H1 (cell line): ENCODE measurements around the gene HYDIN. TPM values are rescaled to one million over a fixed set of nuclear protein-coding genes. Genes with fewer than 3 reads are reported as not detected.

Experiments
- CTCF ChIA-PET: fragments of 300-600 bp; sonication (Branson Sonifier 250); formaldehyde crosslinking; loops from one replicate; lab custom pipeline; 2021; ENCODE audit not compliant: partially characterized antibody; lab: Charles Lee
- POLR2A ChIA-PET: fragments of 300-600 bp; sonication (Branson Sonifier 250); formaldehyde crosslinking; loops from one replicate; lab custom pipeline; 2021; ENCODE audit warnings: inconsistent platforms; ENCODE audit not compliant: partially characterized antibody; lab: Charles Lee
- DNase-seq, 2 experiments: peaks; one replicate each; pipeline versions ENCODE4 v3.0.0 to v3.0.0-alpha.2; 2010 to 2022; ENCODE audit warnings: low spot score in 2 of 2, low read depth in 1 of 2, mixed read lengths in 1 of 2
- FAIRE-seq: peaks from 2 replicates; lab custom pipeline; 2011; peaks lifted over from hg19 to GRCh38; lab: Jason Lieb, UNC
- H2AFZ ChIP-seq: 2 replicates; pipeline ENCODE4 v1.8.1; 2012; ENCODE audit warnings: low read length, inconsistent platforms
- H2AK5ac ChIP-seq: 2 replicates; pipeline ENCODE4 v1.6.1; 2013; ENCODE audit warnings: low read depth, low read length
- H2BK120ac ChIP-seq: replicated peaks from 2 replicates; pipeline ENCODE3; 2013; ENCODE audit warnings: low read depth, low read length, inconsistent platforms
- H2BK12ac ChIP-seq: 2 replicates; pipeline ENCODE4 v1.6.1; 2013; ENCODE audit warnings: low read depth, low read length
- H2BK15ac ChIP-seq: 2 replicates; pipeline ENCODE4 v1.6.1; 2013; ENCODE audit warnings: low read length
- H2BK20ac ChIP-seq: 2 replicates; pipeline ENCODE4 v1.6.1; 2013; ENCODE audit warnings: low read length
- H2BK5ac ChIP-seq: 2 replicates; pipeline ENCODE4 v1.6.1; 2013; ENCODE audit warnings: low read depth, low read length
- H3K14ac ChIP-seq: 2 replicates; pipeline ENCODE4 v1.6.1; 2013; ENCODE audit warnings: inconsistent platforms; ENCODE audit not compliant: insufficient read length
- H3K18ac ChIP-seq: 2 replicates; pipeline ENCODE4 v1.6.1; 2013; ENCODE audit warnings: low read length; ENCODE audit errors: extremely low read depth
- H3K23ac ChIP-seq: 2 replicates; pipeline ENCODE4 v1.6.1; 2013; ENCODE audit warnings: inconsistent platforms; ENCODE audit not compliant: insufficient read length
- H3K23me2 ChIP-seq: 2 replicates; pipeline ENCODE4 v1.6.1; 2013; ENCODE audit warnings: low read depth, low read length
- H3K27ac ChIP-seq: 2 replicates; pipeline ENCODE4 v1.6.1; 2011; ENCODE audit warnings: low read depth, low read length, inconsistent platforms
- H3K27me3 ChIP-seq, 4 experiments: replicated peaks in 1 of 4; 1 replicate in 1 of 4; 2 replicates in 3 of 4; pipeline versions ENCODE4 v1.6.1 to v1.8.1; 2011 to 2013; ENCODE audit warnings: low read length in 3 of 4, mild to moderate bottlenecking in 3 of 4, inconsistent platforms in 2 of 4, mixed read lengths in 2 of 4, moderate library complexity in 1 of 4; ENCODE audit not compliant: control insufficient read depth in 3 of 4, insufficient read depth in 3 of 4; ENCODE audit errors: extremely low read depth in 1 of 4
- H3K36me3 ChIP-seq, 4 experiments: 2 replicates each; pipeline versions ENCODE4 v1.6.1 to v1.8.1; 2011 to 2013; ENCODE audit warnings: mild to moderate bottlenecking in 4 of 4, low read length in 3 of 4, moderate library complexity in 2 of 4, control low read depth in 1 of 4, inconsistent platforms in 1 of 4; ENCODE audit not compliant: insufficient read depth in 4 of 4, control insufficient read depth in 2 of 4
- H3K4ac ChIP-seq: replicated peaks from 2 replicates; pipeline ENCODE3; 2013; ENCODE audit warnings: low read length, low read depth, mixed read lengths, inconsistent platforms; ENCODE audit not compliant: insufficient read length
- H3K4me1 ChIP-seq, 4 experiments: replicated peaks in 1 of 4; 1 replicate in 1 of 4; 2 replicates in 3 of 4; pipeline versions ENCODE4 v1.6.1 to v1.8.1; 2011 to 2013; ENCODE audit warnings: low read length in 3 of 4, inconsistent platforms in 2 of 4, mixed read lengths in 1 of 4; ENCODE audit not compliant: insufficient read depth in 4 of 4, control insufficient read depth in 3 of 4
- H3K4me2 ChIP-seq, 2 experiments: 2 replicates each; pipeline versions ENCODE4 v1.6.1 to v1.8.1; 2011 to 2013; ENCODE audit warnings: low read depth in 2 of 2, low read length in 2 of 2, control low read depth in 1 of 2, inconsistent platforms in 1 of 2, mild to moderate bottlenecking in 1 of 2; ENCODE audit not compliant: insufficient read depth in 1 of 2
- H3K4me3 ChIP-seq, 4 experiments: fragments of 200-600, 300-600 bp in 1 of 4; sonication (generic), shearing (Covaris generic), sonication (Bioruptor Twin) in 1 of 4; 2 replicates each; pipeline versions ENCODE4 v1.5.1 to v1.8.1; 2011 to 2016; ENCODE audit warnings: low read length in 4 of 4, low read depth in 3 of 4, control low read depth in 2 of 4, inconsistent platforms in 2 of 4, mild to moderate bottlenecking in 2 of 4, mixed read lengths in 1 of 4, moderate library complexity in 1 of 4; ENCODE audit not compliant: insufficient read depth in 2 of 4; ENCODE audit errors: extremely low read depth in 1 of 4
- H3K56ac ChIP-seq: replicated peaks from 2 replicates; pipeline ENCODE3; 2013; ENCODE audit warnings: low read depth, mild to moderate bottlenecking, mixed read lengths, low read length, inconsistent platforms; ENCODE audit not compliant: insufficient read length
- H3K79me1 ChIP-seq: 2 replicates; pipeline ENCODE4 v1.6.1; 2013; ENCODE audit warnings: low read depth, low read length, control low read depth
- H3K79me2 ChIP-seq, 2 experiments: 2 replicates each; pipeline versions ENCODE4 v1.6.1 to v1.8.1; 2012 to 2013; ENCODE audit warnings: low read length in 2 of 2, mild to moderate bottlenecking in 2 of 2, inconsistent platforms in 1 of 2; ENCODE audit not compliant: insufficient read depth in 2 of 2, control insufficient read depth in 1 of 2
- H3K9ac ChIP-seq, 4 experiments: replicated peaks in 1 of 4; 1 replicate in 1 of 4; 2 replicates in 3 of 4; pipeline versions ENCODE4 v1.6.1 to v1.8.1; 2011 to 2013; ENCODE audit warnings: low read depth in 3 of 4, low read length in 3 of 4, control low read depth in 2 of 4, mild to moderate bottlenecking in 2 of 4, moderate library complexity in 2 of 4, inconsistent platforms in 1 of 4; ENCODE audit errors: extremely low read depth in 1 of 4
- H3K9me3 ChIP-seq, 2 experiments: 2 replicates each; pipeline versions ENCODE4 v1.6.1 to v1.8.1; 2012 to 2013; ENCODE audit warnings: mild to moderate bottlenecking in 2 of 2, moderate library complexity in 2 of 2, control low read depth in 1 of 2, inconsistent platforms in 1 of 2, low read depth in 1 of 2, low read length in 1 of 2, mixed read lengths in 1 of 2; ENCODE audit not compliant: insufficient read depth in 2 of 2
- H4K20me1 ChIP-seq, 2 experiments: replicated peaks in 1 of 2; 2 replicates each; pipeline versions ENCODE3 to v1.8.1; 2011 to 2013; ENCODE audit warnings: inconsistent platforms in 2 of 2, low read length in 2 of 2, mild to moderate bottlenecking in 1 of 2; ENCODE audit not compliant: insufficient read depth in 2 of 2, control insufficient read depth in 1 of 2
- H4K5ac ChIP-seq: 2 replicates; pipeline ENCODE4 v1.6.1; 2013; ENCODE audit warnings: low read length, low read depth, mixed read lengths, inconsistent platforms; ENCODE audit not compliant: insufficient read length
- H4K8ac ChIP-seq: 2 replicates; pipeline ENCODE4 v1.8.0; 2013; ENCODE audit warnings: mild to moderate bottlenecking, moderate library complexity, low read length, inconsistent platforms; ENCODE audit not compliant: insufficient read depth; ENCODE audit errors: extremely low read depth
- H4K91ac ChIP-seq: replicated peaks from 2 replicates; pipeline ENCODE3; 2013; ENCODE audit warnings: low read length, mixed read lengths, inconsistent platforms; ENCODE audit not compliant: insufficient read length
- CBX5 ChIP-seq: fragments of 300-800, 300-1000 bp; sonication (generic); IDR thresholded peaks from 2 replicates; pipeline ENCODE4 v1.7.1; 2016; ENCODE audit warnings: antibody characterized with exemption, low read length, low read depth
- HDAC2 ChIP-seq, 2 experiments: fragments of 300-600 bp in 1 of 2; sonication (generic) in 1 of 2; IDR thresholded peaks; 2 replicates each; pipeline ENCODE4 v1.6.1; 2011 to 2012; ENCODE audit warnings: low read depth in 2 of 2, low read length in 2 of 2, mild to moderate bottlenecking in 2 of 2, moderate library complexity in 2 of 2, borderline replicate concordance in 1 of 2, inconsistent platforms in 1 of 2
- POLR2AphosphoS5 ChIP-seq: IDR thresholded peaks from 2 replicates; pipeline ENCODE4 v1.6.1; 2011; ENCODE audit warnings: low read depth, low read length
- ZNF274 ChIP-seq: IDR thresholded peaks from 2 replicates; pipeline ENCODE4 v1.7.0; 2012; ENCODE audit warnings: low read length, borderline replicate concordance; ENCODE audit errors: extremely low read depth
- whole genome bisulfite sequencing, 2 experiments: shearing (Covaris generic) in 1 of 2; methylation state at CpG; one replicate each; pipeline versions ENCODE4 v1.1.6 to v1.1.7; 2013 to 2015; ENCODE audit warnings: low lambda C conversion rate in 2 of 2, mixed read lengths in 2 of 2, inconsistent platforms in 1 of 2, low coverage in 1 of 2, missing lambda C conversion rate in 1 of 2; ENCODE audit not compliant: insufficient replicate concordance in 2 of 2, insufficient coverage in 1 of 2, insufficient read length in 1 of 2; ENCODE audit errors: extremely low coverage in 1 of 2, missing lambda C conversion rate in 1 of 2; 5-methylcytosine and 5-hydroxymethylcytosine counted together
- polyA plus RNA-seq, 7 experiments: library from polyadenylated mRNA; depleted of rRNA in 3 of 7; stranded (reverse) in 5 of 7; unstranded in 2 of 7; fragments of >200 nt in 5 of 7; fragments of 200-250 nt in 2 of 7; gene quantifications; 1 replicate in 5 of 7; 2 replicates in 1 of 7; 4 replicates in 1 of 7; pipeline versions ENCODE4 v1.2.1 to v1.2.3, GENCODE V29; 2011 to 2013; ENCODE audit warnings: missing spikeins in 2 of 7, mixed read lengths in 2 of 7
- total RNA-seq: library from RNA; stranded (reverse); fragmentation: NEBNext Ultra II Directional; extraction: Animal tissue kit (Norgen Biotek cat#: 25700); gene quantifications from 2 replicates; pipeline ENCODE4 v1.2.1, GENCODE V29; 2021
- TF ChIP-seq, protein P1 (sequence below): IDR thresholded peaks from 2 replicates; pipeline ENCODE4 v1.6.1; 2012; ENCODE audit warnings: inconsistent platforms

HYDIN gene
- total and polyA plus RNA-seq, 2 of the 8 experiments (the other 6 are each of a cell fraction or from before 2014, with no cell fraction given), result 1.1 to 1.8 TPM

DNA sequence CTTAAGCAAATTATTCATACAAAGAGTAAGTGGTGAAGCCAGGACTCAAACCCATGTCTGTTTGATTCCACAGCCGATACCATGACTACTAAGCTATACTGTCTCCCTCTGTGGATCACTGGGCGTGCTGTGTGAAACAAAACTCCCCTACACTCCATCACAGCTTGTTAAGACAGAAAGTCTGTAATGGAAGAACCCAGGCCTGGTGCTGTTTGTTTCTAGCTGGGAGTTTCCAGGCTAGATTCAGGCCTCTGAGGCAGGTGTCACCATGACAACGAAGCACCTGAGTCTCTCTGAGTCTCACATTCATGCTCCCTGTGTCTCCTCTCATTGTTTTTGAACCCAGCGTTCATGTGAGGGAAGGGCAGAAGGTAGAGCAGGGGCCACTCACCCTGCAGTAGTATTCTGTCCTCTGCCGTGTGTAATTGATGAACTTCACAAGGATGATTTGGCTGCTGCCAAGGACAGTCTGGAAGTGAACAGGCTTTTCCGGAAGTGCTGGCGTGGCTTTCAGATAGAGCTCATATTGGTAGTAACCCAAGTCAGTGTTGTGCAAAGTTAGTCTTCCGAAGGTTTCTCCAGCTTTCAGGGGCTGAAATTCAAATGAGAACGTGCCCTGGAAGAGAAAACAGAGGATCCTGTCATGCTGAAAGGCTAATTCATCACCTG lies 421.0 kb downstream of the HYDIN start:
- no peaks in the 10 kb centered on the region for H3K23me2 ChIP-seq
- WGBS, 2 experiments, result 79% methylated on average over 9 of the region's 9 CpGs; no CpG with 5 or more reads in 1 of the 2 experiments
- H2BK120ac ChIP-seq, result no peak overlapping the region
- no peaks in the 10 kb centered on the region for H3K79me2 ChIP-seq
- H3K23ac ChIP-seq, result no peak overlapping the region
- H4K5ac ChIP-seq, result no peak overlapping the region
- no peak overlapping the region for H3K14ac ChIP-seq
- H2BK5ac ChIP-seq, result no peak overlapping the region
- H4K8ac ChIP-seq, result no peak overlapping the region
- no peak overlapping the region; a peak in 1 of 7 replicates for H3K9ac ChIP-seq
- H2AK5ac ChIP-seq, result no peak overlapping the region
- H3K4me1 ChIP-seq, result no peaks in the 10 kb centered on the region
- H3K4ac ChIP-seq, result no peak overlapping the region
- H3K27me3 ChIP-seq, result peaks cover 0 to 13% (median 4%) of the 10 kb centered on the region in 4 experiments; a peak in 5 of 7 replicates
- no peaks in the 10 kb centered on the region for H3K79me1 ChIP-seq
- H4K20me1 ChIP-seq, result peaks cover 0 to 2% of the 10 kb centered on the region in 2 experiments
- H3K9me3 ChIP-seq, result no peaks in the 10 kb centered on the region
- no peak overlapping the region for H2BK15ac ChIP-seq
- H3K18ac ChIP-seq, result no peak overlapping the region
- TF ChIP-seq CBX5, result no peak
- TF ChIP-seq ZNF274, result no peak
- no peak for TF ChIP-seq HDAC2 (IDR thresholded peaks at IDR 0.05; ENCODE audit: borderline replicate concordance in 1 of 2, low read depth in 2 of 2, low read length in 2 of 2)
- no peak for TF ChIP-seq POLR2AphosphoS5
- TF ChIP-seq, protein P1, sequence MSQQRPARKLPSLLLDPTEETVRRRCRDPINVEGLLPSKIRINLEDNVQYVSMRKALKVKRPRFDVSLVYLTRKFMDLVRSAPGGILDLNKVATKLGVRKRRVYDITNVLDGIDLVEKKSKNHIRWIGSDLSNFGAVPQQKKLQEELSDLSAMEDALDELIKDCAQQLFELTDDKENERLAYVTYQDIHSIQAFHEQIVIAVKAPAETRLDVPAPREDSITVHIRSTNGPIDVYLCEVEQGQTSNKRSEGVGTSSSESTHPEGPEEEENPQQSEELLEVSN, result no peak
- H3K36me3 ChIP-seq, result no peaks in the 10 kb centered on the region
- no peak overlapping the region for H2AFZ ChIP-seq
- no peak overlapping the region for H3K56ac ChIP-seq
- ChIA-PET CTCF (interaction anchor here (0.6 to 1.9 kb wide), 5 partner anchors 10 to 502 kb away, joined by 3 to 8 read pairs (median 3); no protein-coding TSS in a partner anchor), POLR2A (interaction anchor here (1.4 kb wide), 1 partner anchor 9 kb away, joined by 4 read pairs; the partner anchor contains the start of gene VAC14)
- no peak overlapping the region for H4K91ac ChIP-seq
- H3K27ac ChIP-seq, result no peak overlapping the region
- no peak overlapping the region for H3K4me2 ChIP-seq
- H2BK20ac ChIP-seq, result no peak overlapping the region
- no peak for FAIRE-seq
- H2BK12ac ChIP-seq, result no peak overlapping the region
- no peak for DNase-seq
- H3K4me3 ChIP-seq, result no peak overlapping the region
